HT1080 (cell line): ENCODE measurements around the gene MMRN1. TPM values are rescaled to one million over a fixed set of nuclear protein-coding genes. Genes with fewer than 3 reads are reported as not detected.

Experiments
- DNase-seq: peaks from one replicate; pipeline ENCODE4 v3.0.0-alpha.2; 2015; ENCODE audit warnings: low read depth
- polyA plus RNA-seq, 2 experiments: library from polyadenylated mRNA; depleted of rRNA; stranded (reverse); fragments of >200 nt; gene quantifications; 2 replicates each; pipeline ENCODE4 v1.2.3, GENCODE V29; 2015
- total RNA-seq: library from RNA; depleted of rRNA; stranded (reverse); fragments of >200 nt; shearing (Covaris generic); gene quantifications from 2 replicates; pipeline ENCODE4 v1.2.3, GENCODE V29; 2014; rRNA removed

MMRN1 gene
- not detected in 2 replicates for total RNA-seq
- polyA plus RNA-seq (2015; cell fraction: cytosol; rRNA removed) = 0.01 TPM in 1 of 2 replicates, not detected in the other
- polyA plus RNA-seq (2015; cell fraction: nucleus; rRNA removed) = not detected in 2 replicates

GRCh38 chr4:89894649-89895550 is at the start of gene MMRN1:
Gene MMRN1, plus strand, starts transcription at chr4:89894854. Its CDS starts 118 bp downstream, at chr4:89894972.
- DNase-seq = peak; percentile 18

GRCh38 chr4:89847571-89848325 is 46.9 kb upstream of the MMRN1 start:
- no peak for DNase-seq

GRCh38 chr4:89855236-89855635 is 39.4 kb upstream of the MMRN1 start:
- no peak for DNase-seq

GRCh38 chr4:89860971-89861370 is 33.7 kb upstream of the MMRN1 start:
- DNase-seq = no peak

GRCh38 chr4:89863533-89863932 is 31.1 kb upstream of the MMRN1 start:
- DNase-seq = no peak

- no peak for DNase-seq
These were observed 26.4 kb upstream of the MMRN1 start for GRCh38 chr4:89868276-89868675.

GRCh38 chr4:89868999-89869589 is 25.6 kb upstream of the MMRN1 start:
- DNase-seq = no peak

GRCh38 chr4:89871211-89871610 is 23.4 kb upstream of the MMRN1 start:
- no peak for DNase-seq

GRCh38 chr4:89876548-89876947 is 18.1 kb upstream of the MMRN1 start:
- no peak for DNase-seq

GRCh38 chr4:89878611-89879010 is 16.0 kb upstream of the MMRN1 start:
- DNase-seq = no peak

- no peak for DNase-seq
These were observed 15.4 kb upstream of the MMRN1 start for GRCh38 chr4:89879215-89879614.

- no peak for DNase-seq
These were observed 5.4 kb upstream of the MMRN1 start for GRCh38 chr4:89889289-89889688.

GRCh38 chr4:89897867-89898266 is 3.2 kb downstream of the MMRN1 start:
- no peak for DNase-seq

GRCh38 chr4:89898304-89898716 is 3.7 kb downstream of the MMRN1 start:
- DNase-seq = no peak

- DNase-seq = no peak
These were observed 4.5 kb downstream of the MMRN1 start for GRCh38 chr4:89899152-89899551.

GRCh38 chr4:89899854-89900253 is 5.2 kb downstream of the MMRN1 start:
- DNase-seq = no peak

GRCh38 chr4:89901808-89902431 is 7.3 kb downstream of the MMRN1 start:
- peak; percentile 30 for DNase-seq

GRCh38 chr4:89904524-89904923 is 9.9 kb downstream of the MMRN1 start:
- no peak for DNase-seq

- DNase-seq = no peak
These were observed 11.7 kb downstream of the MMRN1 start for GRCh38 chr4:89906316-89906715.

GRCh38 chr4:89906777-89907521 is 12.3 kb downstream of the MMRN1 start:
- DNase-seq = no peak

GRCh38 chr4:89909889-89910288 is 15.2 kb downstream of the MMRN1 start:
- DNase-seq = no peak
